ENCODE data around the gene SEMA6C.

Gene SEMA6C

GRCh38 chr1:151165738-151166504 is 19.5 kb upstream of the SEMA6C start, which contains the start of the genes LYSMD1 and SCNM1:
Gene LYSMD1, minus strand, starts transcription at chr1:151165902. Its CDS starts 644 bp downstream, at chr1:151165258.
Gene SCNM1, plus strand, starts transcription at chr1:151166144. Its CDS starts 9 bp downstream, at chr1:151166153.
- Histone ChIP-seq H2AFZ (ENCODE audit: low read depth, low read length) (peak within 1 kb of the TSS; percentile 97), H3K79me2 (ENCODE audit: low read length) (peaks cover 26% of the 10 kb centered on the region), H3K27me3 (ENCODE audit: low read depth, low read length) (no peaks in the 10 kb centered on the region), H3K4me1 (ENCODE audit: low read length) (peaks cover 17% of the 10 kb centered on the region), H3K9ac (ENCODE audit: low read length) (peak within 1 kb of the TSS; percentile 96), H3K4me3 (ENCODE audit: low read length) (peak within 1 kb of the TSS; percentile 95), H3K4me2 (ENCODE audit: low read length) (peak within 1 kb of the TSS; percentile 96), H4K20me1 (ENCODE audit: insufficient read depth, low read length) (no peaks in the 10 kb centered on the region), H3K27ac (ENCODE audit: low read length) (peak within 1 kb of the TSS; percentile 71), H3K36me3 (replicated peaks; ENCODE audit: low read depth, low read length) (peaks cover 18% of the 10 kb centered on the region), H3K9me3 (ENCODE audit: insufficient read depth, low read length) (no peaks in the 10 kb centered on the region)
- TF ChIP-seq EZH2phosphoT487 (IDR thresholded peaks at IDR 0.05; ENCODE audit: low read depth) (no peak), CTCF (IDR thresholded peaks at IDR 0.05; ENCODE audit: low read depth, low read length) (no peak)

- Histone ChIP-seq H3K4me1 (ENCODE audit: low read length) (peaks cover 17% of the 10 kb centered on the region), H4K20me1 (ENCODE audit: insufficient read depth, low read length) (no peaks in the 10 kb centered on the region), H3K9me3 (ENCODE audit: insufficient read depth, low read length) (no peaks in the 10 kb centered on the region), H3K79me2 (ENCODE audit: low read length) (peaks cover 26% of the 10 kb centered on the region), H3K27me3 (ENCODE audit: low read depth, low read length) (no peaks in the 10 kb centered on the region), H3K27ac (ENCODE audit: low read length) (peak overlapping the region; percentile 50), H3K4me3 (ENCODE audit: low read length) (peak overlapping the region; percentile 95), H3K9ac (ENCODE audit: low read length) (peak overlapping the region; percentile 88), H3K36me3 (replicated peaks; ENCODE audit: low read depth, low read length) (peaks cover 12% of the 10 kb centered on the region), H3K4me2 (ENCODE audit: low read length) (peak overlapping the region; percentile 96), H2AFZ (ENCODE audit: low read depth, low read length) (peak overlapping the region; percentile 97)
- TF ChIP-seq CTCF (IDR thresholded peaks at IDR 0.05; ENCODE audit: low read depth, low read length) (no peak), EZH2phosphoT487 (IDR thresholded peaks at IDR 0.05; ENCODE audit: low read depth) (no peak)
Measured at GRCh38 chr1:151165281-151165737, 18.9 kb upstream of the SEMA6C start.

GRCh38 chr1:151164732-151165280 is 18.4 kb upstream of the SEMA6C start:
- Histone ChIP-seq H3K36me3 (replicated peaks; ENCODE audit: low read depth, low read length) (peaks cover 10% of the 10 kb centered on the region), H3K79me2 (ENCODE audit: low read length) (peaks cover 26% of the 10 kb centered on the region), H4K20me1 (ENCODE audit: insufficient read depth, low read length) (no peaks in the 10 kb centered on the region), H3K4me1 (ENCODE audit: low read length) (peaks cover 18% of the 10 kb centered on the region), H3K27ac (ENCODE audit: low read length) (no peak overlapping the region), H3K9ac (ENCODE audit: low read length) (peak overlapping the region; percentile 88), H2AFZ (ENCODE audit: low read depth, low read length) (peak overlapping the region; percentile 97), H3K9me3 (ENCODE audit: insufficient read depth, low read length) (no peaks in the 10 kb centered on the region), H3K27me3 (ENCODE audit: low read depth, low read length) (no peaks in the 10 kb centered on the region), H3K4me2 (ENCODE audit: low read length) (peak overlapping the region; percentile 96), H3K4me3 (ENCODE audit: low read length) (peak overlapping the region; percentile 95)
- TF ChIP-seq EZH2phosphoT487 (IDR thresholded peaks at IDR 0.05; ENCODE audit: low read depth) (no peak), CTCF (IDR thresholded peaks at IDR 0.05; ENCODE audit: low read depth, low read length) (no peak)

DNA sequence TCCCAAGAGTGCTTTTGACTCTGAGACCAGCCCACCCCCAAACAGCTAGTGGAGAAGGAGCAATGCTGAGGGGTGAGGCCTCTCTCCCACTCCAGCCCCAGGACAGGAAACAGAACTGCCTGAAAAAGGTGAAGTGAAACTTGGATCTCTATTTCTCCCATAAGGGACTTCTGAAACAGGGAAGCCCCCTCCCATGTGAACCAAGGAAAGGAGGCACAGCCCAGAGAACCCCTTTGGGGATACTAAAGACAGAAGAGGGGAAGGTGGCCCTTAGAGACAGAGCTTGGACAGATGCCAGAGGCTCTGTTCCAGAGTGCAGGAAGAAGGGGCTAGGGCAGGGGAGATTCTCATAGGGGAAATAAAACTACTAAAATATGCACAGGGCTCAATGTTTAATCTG is 12.9 kb upstream of the SEMA6C start:
- H3K4me2 ChIP-seq (ENCODE audit: low read length): no peak overlapping the region
- H3K79me2 ChIP-seq (ENCODE audit: low read length): no peaks in the 10 kb centered on the region
- H3K27me3 ChIP-seq (ENCODE audit: low read depth, low read length): no peaks in the 10 kb centered on the region
- H3K9me3 ChIP-seq (ENCODE audit: insufficient read depth, low read length): no peaks in the 10 kb centered on the region
- H3K4me3 ChIP-seq (ENCODE audit: low read length): no peak overlapping the region
- TF ChIP-seq EZH2phosphoT487 (IDR thresholded peaks at IDR 0.05; ENCODE audit: low read depth) (no peak), CTCF (IDR thresholded peaks at IDR 0.05; ENCODE audit: low read depth, low read length) (no peak)
- H3K9ac ChIP-seq (ENCODE audit: low read length): no peak overlapping the region
- peaks cover 28% of the 10 kb centered on the region for H3K4me1 ChIP-seq (ENCODE audit: low read length)
- H4K20me1 ChIP-seq (ENCODE audit: insufficient read depth, low read length): no peaks in the 10 kb centered on the region
- no peak overlapping the region for H3K27ac ChIP-seq (ENCODE audit: low read length)
- peaks cover 8% of the 10 kb centered on the region for H3K36me3 ChIP-seq (replicated peaks; ENCODE audit: low read depth, low read length)
- no peak overlapping the region for H2AFZ ChIP-seq (ENCODE audit: low read depth, low read length)

Measured in OCI-LY3 (cell line).